ENCODE data around the gene TAF15. TPM values are rescaled to one million over a fixed set of nuclear protein-coding genes. Genes with fewer than 3 reads are reported as not detected.

Gene TAF15
- total and polyA plus RNA-seq, 2 of the 4 experiments (the other 2 are of a cell fraction), result 46.8 to 98.0 TPM

GRCh38 chr17:35760587-35760986 is 48.7 kb upstream of the TAF15 start, which contains the start of gene C17orf50:
Gene C17orf50 (plus strand): TSS chr17:35760887. CDS start chr17:35760942, 55 bp downstream.
- no peak within 1 kb of the TSS for H4K8ac ChIP-seq (ENCODE audit: low read depth in 2 of 2, low read length in 2 of 2)
- H2AFZ ChIP-seq (replicated peaks; ENCODE audit: low read length, poor library complexity), result no peak within 1 kb of the TSS
- no peak within 1 kb of the TSS for H3K9ac ChIP-seq (ENCODE audit: low read depth, low read length)
- H2BK120ac ChIP-seq (ENCODE audit: low read depth, low read length), result no peak within 1 kb of the TSS
- no peak for ATAC-seq (ENCODE audit: low read depth)
- no peak for TF ChIP-seq USF2 (IDR thresholded peaks at IDR 0.05; ENCODE audit: low read depth, low read length)
- no peak for TF ChIP-seq MAFK (IDR thresholded peaks at IDR 0.05; ENCODE audit: low read depth, low read length)
- TF ChIP-seq FOS (IDR thresholded peaks at IDR 0.05; ENCODE audit: low read depth, low read length), result no peak
- no peak for TF ChIP-seq RFX5 (IDR thresholded peaks at IDR 0.05; ENCODE audit: low read depth, low read length)
- TF ChIP-seq CHD1 (IDR thresholded peaks at IDR 0.05; ENCODE audit: low read depth, low read length), result no peak
- no peak for TF ChIP-seq MXI1 (IDR thresholded peaks at IDR 0.05; ENCODE audit: borderline replicate concordance, low read depth, low read length)
- no peak for TF ChIP-seq MAZ (IDR thresholded peaks at IDR 0.05; ENCODE audit: borderline replicate concordance, low read depth, low read length)
- no peak for TF ChIP-seq SMC3 (IDR thresholded peaks at IDR 0.05; ENCODE audit: low read depth, low read length)
- no peak for TF ChIP-seq ELK1 (IDR thresholded peaks at IDR 0.05; ENCODE audit: borderline replicate concordance, low read depth, low read length)
- TF ChIP-seq POLR2A (IDR thresholded peaks at IDR 0.05; ENCODE audit: low read depth, low read length), result no peak
- no peak for TF ChIP-seq RCOR1 (IDR thresholded peaks at IDR 0.05; ENCODE audit: insufficient replicate concordance, low read length)
- TF ChIP-seq BHLHE40 (IDR thresholded peaks at IDR 0.05; ENCODE audit: low read depth, low read length), result no peak
- no peak for TF ChIP-seq CTCF (conservative IDR thresholded peaks at IDR 0.05; ENCODE audit: low read depth, low read length)
- TF ChIP-seq RAD21 (IDR thresholded peaks at IDR 0.05; ENCODE audit: low read length), result no peak
- TF ChIP-seq NFE2L2 (IDR thresholded peaks at IDR 0.05; ENCODE audit: low read depth, low read length), result no peak
- TF ChIP-seq CEBPB (IDR thresholded peaks at IDR 0.05; ENCODE audit: low read depth, low read length), result no peak
- no peaks in the 10 kb centered on the region for H3K79me1 ChIP-seq (ENCODE audit: low read depth in 1 of 2, low read length in 2 of 2)
- H3K4me2 ChIP-seq (ENCODE audit: low read depth, low read length), result no peak within 1 kb of the TSS
- no peaks in the 10 kb centered on the region for H3K36me3 ChIP-seq (ENCODE audit: control insufficient read depth, insufficient read depth, low read length)
- no peak within 1 kb of the TSS for H3K56ac ChIP-seq (ENCODE audit: extremely low read depth, insufficient read depth, low read length)
- BruUV-seq (replicated peaks), result no TSS peak
- dilution Hi-C loops (cut with HindIII; ENCODE audit: low sequenced_read_pairs, unreplicated experiment), result no loop called here
- intact Hi-C loops (cut with micrococcal nuclease), result no loop called here
- no peak within 1 kb of the TSS for H3K18ac ChIP-seq (ENCODE audit: low read depth, low read length)
- no peak within 1 kb of the TSS for H4K91ac ChIP-seq (ENCODE audit: insufficient read depth, low read depth, low read length)
- DNase-seq, result no peak
- peaks cover 8% of the 10 kb centered on the region; the same call in 1 of the 2 replicates for H4K20me1 ChIP-seq (ENCODE audit: insufficient read depth, low read length)
- H3K9me3 ChIP-seq (ENCODE audit: control insufficient read depth, insufficient read depth, low read length), result peaks cover 2% of the 10 kb centered on the region; the same call in 1 of the 2 replicates
- ChIA-PET CTCF (no interaction called here), POLR2A (ENCODE audit: unreplicated experiment) (no interaction called here)
- peaks cover 21% of the 10 kb centered on the region for H3K27me3 ChIP-seq (ENCODE audit: control insufficient read depth, insufficient read depth, low read length)
- no peaks in the 10 kb centered on the region for H3K9me1 ChIP-seq (ENCODE audit: insufficient read depth, low read length)
- no peak within 1 kb of the TSS for H2AK9ac ChIP-seq (replicated peaks; ENCODE audit: low read depth, low read length, poor library complexity)
- H2BK15ac ChIP-seq (ENCODE audit: low read depth, low read length), result no peak within 1 kb of the TSS
- H2BK20ac ChIP-seq (ENCODE audit: low read depth, low read length), result no peak within 1 kb of the TSS
- H3K4me1 ChIP-seq (ENCODE audit: control insufficient read depth, insufficient read depth, low read length), result peaks cover 3% of the 10 kb centered on the region
- in situ Hi-C loops (cut with MboI; ENCODE audit: low sequenced_read_pairs), result loop anchor here (5.0 kb wide), 1 partner anchor 47 kb away; the partner anchor contains the start of gene TAF15
- H3K27ac ChIP-seq (ENCODE audit: insufficient read depth, low read length), result no peak within 1 kb of the TSS
- H4K5ac ChIP-seq (ENCODE audit: low read depth, low read length), result no peak within 1 kb of the TSS
- H2BK5ac ChIP-seq (ENCODE audit: low read depth, low read length, poor library complexity, severe bottlenecking), result no peak within 1 kb of the TSS
- no peak within 1 kb of the TSS for H2AK5ac ChIP-seq (ENCODE audit: low read depth, low read length)
- no peak within 1 kb of the TSS for H3K4ac ChIP-seq (ENCODE audit: low read depth, low read length)
- no peak within 1 kb of the TSS for H3K23ac ChIP-seq (ENCODE audit: low read depth, low read length)
- no CpG with 5 or more reads among the region's 1 CpG for WGBS, 2 experiments (ENCODE audit: extremely low coverage in 2 of 2, insufficient read length in 1 of 2)
- no peak within 1 kb of the TSS for H3K14ac ChIP-seq (replicated peaks; ENCODE audit: low read depth, low read length)
- H3K4me3 ChIP-seq (ENCODE audit: insufficient read depth, low read depth, low read length), result no peak within 1 kb of the TSS

Measured in IMR-90 (cell line).